SK-N-MC (cell line): ENCODE data around the gene SLC39A11.

ENCODE experiments used
- EZH2 ChIP-seq: fragments of 200-600 bp; sonication (generic); IDR thresholded peaks from one replicate; pipeline ENCODE4 v1.6.1; 2017; ENCODE audit warnings: antibody characterized with exemption
- FOXP2 ChIP-seq: optimal IDR thresholded peaks from 2 replicates; pipeline ENCODE3; 2011; ENCODE audit warnings: mild to moderate bottlenecking, moderate library complexity; ENCODE audit not compliant: insufficient read depth; ENCODE audit errors: extremely low read length, control extremely low read depth
- POLR2AphosphoS5 ChIP-seq: IDR thresholded peaks from 2 replicates; pipeline ENCODE4 v1.6.1; 2012; ENCODE audit warnings: mild to moderate bottlenecking, low read depth, low read length, borderline replicate concordance

DNA sequence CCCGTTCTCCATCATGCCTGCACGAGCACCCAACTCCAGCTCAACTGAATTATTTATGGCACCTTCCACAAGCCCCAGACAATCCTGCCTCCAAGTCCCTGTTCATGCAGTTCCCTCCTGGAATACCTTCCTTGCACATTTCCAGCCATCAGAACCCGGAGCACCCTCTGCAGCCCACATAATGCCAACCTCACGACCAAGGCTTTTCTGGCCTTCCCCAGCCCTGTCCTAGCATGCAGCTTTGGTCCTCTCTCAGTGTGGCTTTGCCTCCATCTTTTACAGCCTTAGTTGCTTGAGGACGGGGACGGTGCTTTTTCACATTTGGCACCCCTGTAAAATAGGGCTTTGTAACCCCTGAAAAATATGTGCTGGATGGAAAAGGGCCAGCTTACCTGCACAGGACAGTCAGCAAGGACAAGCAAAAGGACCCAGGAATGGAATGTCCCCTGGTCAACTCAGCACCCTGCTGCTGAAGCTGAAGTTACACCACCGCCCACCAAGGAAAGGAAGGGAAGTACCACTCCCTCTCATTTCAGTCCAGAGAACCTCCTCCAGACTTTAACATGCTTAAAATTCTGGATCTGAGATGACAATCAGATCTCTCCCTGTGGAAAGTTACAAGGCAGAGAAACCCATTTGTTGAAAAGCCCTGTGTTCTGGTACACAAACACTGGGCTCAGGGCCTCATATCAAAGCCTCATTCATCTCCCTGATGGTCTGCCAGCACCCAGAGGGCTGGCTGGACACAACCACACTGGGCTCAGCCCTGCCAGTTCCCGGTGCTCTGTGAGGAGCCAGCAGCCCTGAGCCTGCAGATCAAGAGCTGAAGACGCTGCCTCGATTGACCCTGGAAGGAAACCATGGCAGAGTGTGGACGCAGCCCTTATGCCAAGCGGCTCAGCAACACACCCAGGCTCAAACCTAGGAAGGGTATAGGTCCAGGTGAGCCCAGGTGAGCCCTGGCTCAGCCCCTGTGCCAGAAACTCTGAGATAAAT, 2.9 kb downstream of the SLC39A11 start:
- no peak for TF ChIP-seq POLR2AphosphoS5
- TF ChIP-seq EZH2, result no peak
- TF ChIP-seq FOXP2, result no peak
